GM21737 (cell line): ENCODE results near the gene ATP1A4.
A peak's percentile ranks its signal among the peaks of the same experiment; 100 is the strongest.

Source experiments
- ATAC-seq: cut with Tn5 transposase; IDR thresholded peaks from one replicate; pipeline ENCODE4 v1.9.1; 2021; ENCODE audit warnings: mild to moderate bottlenecking, moderate library complexity; ENCODE audit not compliant: unreplicated experiment

The ATP1A4 gene

GRCh38 chr1:160204526-160205241 is 53.3 kb downstream of the ATP1A4 start:
- peak; percentile 60 for ATAC-seq

GRCh38 chr1:160205242-160206035 is 54.0 kb downstream of the ATP1A4 start, which contains the start of gene PEA15:
Gene PEA15, plus strand, starts transcription at chr1:160205384. Its CDS starts 6,161 bp downstream, at chr1:160211545.
- no peak for ATAC-seq

- no peak for ATAC-seq
Measured at GRCh38 chr1:160206036-160206389, 54.6 kb downstream of the ATP1A4 start.

GRCh38 chr1:160206421-160207117 is 55.2 kb downstream of the ATP1A4 start:
- ATAC-seq: no peak

- no peak for ATAC-seq
Measured at GRCh38 chr1:160207118-160207650, 55.8 kb downstream of the ATP1A4 start.

- no peak for ATAC-seq
Measured at GRCh38 chr1:160207771-160208556, 56.6 kb downstream of the ATP1A4 start.

- no peak for ATAC-seq
Measured at GRCh38 chr1:160208557-160209320, 57.3 kb downstream of the ATP1A4 start.

GRCh38 chr1:160209321-160210046 is 58.1 kb downstream of the ATP1A4 start:
- ATAC-seq: no peak

- ATAC-seq: no peak
Measured at GRCh38 chr1:160210561-160210960, 59.2 kb downstream of the ATP1A4 start.

- no peak for ATAC-seq
Measured at GRCh38 chr1:160211046-160211790, 59.8 kb downstream of the ATP1A4 start.

- ATAC-seq: no peak
Measured at GRCh38 chr1:160214481-160215140, 63.2 kb downstream of the ATP1A4 start.

- ATAC-seq: no peak
Measured at GRCh38 chr1:160216301-160216700, 64.9 kb downstream of the ATP1A4 start.

- ATAC-seq: no peak
Measured at GRCh38 chr1:160217481-160218051, 66.2 kb downstream of the ATP1A4 start.

GRCh38 chr1:160219062-160219929 is 67.9 kb downstream of the ATP1A4 start:
- no peak for ATAC-seq

- ATAC-seq: no peak
Measured at GRCh38 chr1:160220301-160220700, 68.9 kb downstream of the ATP1A4 start.

GRCh38 chr1:160221089-160221488 is 69.7 kb downstream of the ATP1A4 start:
- ATAC-seq: no peak

- ATAC-seq: no peak
Measured at GRCh38 chr1:160222546-160222945, 71.1 kb downstream of the ATP1A4 start.
